ENCODE data around the gene GALNT2. TPM values are rescaled to one million over a fixed set of nuclear protein-coding genes. Genes with fewer than 3 reads are reported as not detected.

The GALNT2 gene
- total and polyA plus RNA-seq, 9 of the 15 experiments (the other 6 are each of a cell fraction or from before 2014, with no cell fraction given), result 1.6 to 106 (median 51.9) TPM

- CTCF ChIA-PET (ENCODE audit: low intra/inter-chr PET ratio), result no interaction called here
- in situ Hi-C loops (cut with MboI), result no loop called here
- H4K20me1 ChIP-seq (replicated peaks; ENCODE audit: control insufficient read depth, insufficient read depth, low read length), result 0 out of 2 replicates have a peak, but pooled peaks cover 5% of the 10 kb centered on the region
- H3K4me3 ChIP-seq, result no peak overlapping the region
- POLR2A ChIA-PET, result interaction anchor here (1.9 kb wide), 1 partner anchor 12 kb away, joined by 4 read pairs; no protein-coding TSS in a partner anchor
- 82% methylated on average over 7 of the region's 7 CpGs for WGBS (ENCODE audit: insufficient coverage, low coverage, missing lambda C conversion rate)
- H2AFZ ChIP-seq (ENCODE audit: low read depth, low read length), result no peak overlapping the region
- H3K9me3 ChIP-seq (replicated peaks; ENCODE audit: control insufficient read depth, insufficient read depth, low read depth, low read length), result no peaks in the 10 kb centered on the region
- H3K4me1 ChIP-seq (replicated peaks in 1 of 2; ENCODE audit: control insufficient read depth in 2 of 2, insufficient read depth in 2 of 2, low read length in 2 of 2), result peaks cover 20 to 58% of the 10 kb centered on the region in 2 experiments
- H3K27me3 ChIP-seq (ENCODE audit: control insufficient read depth in 2 of 2, insufficient read depth in 2 of 2, low read length in 2 of 2), result no peaks in the 10 kb centered on the region
- no peak for TF ChIP-seq RB1 (IDR thresholded peaks at IDR 0.05; ENCODE audit: low read depth)
- no peak for TF ChIP-seq RBFOX2 (IDR thresholded peaks at IDR 0.05; ENCODE audit: low read depth, low read length)
- TF ChIP-seq TRIM25 (IDR thresholded peaks at IDR 0.05; ENCODE audit: borderline replicate concordance), result no peak
- no peak for TF ChIP-seq NONO (IDR thresholded peaks at IDR 0.05; ENCODE audit: low read depth in 2 of 2, low read length in 1 of 2)
- TF ChIP-seq KLF13 (tag; IDR thresholded peaks at IDR 0.05; ENCODE audit: borderline replicate concordance, low read depth), result no peak
- TF ChIP-seq ZNF174 (CRISPR knock-in tag; IDR thresholded peaks at IDR 0.05), result no peak
- no peak for TF ChIP-seq NUFIP1 (IDR thresholded peaks at IDR 0.05; ENCODE audit: partially characterized antibody)
- no peak for TF ChIP-seq MECOM (CRISPR knock-in tag; IDR thresholded peaks at IDR 0.05)
- intact Hi-C loops (cut with micrococcal nuclease), result loop anchor here (10.0 kb wide), 1 partner anchor 329 kb away; no protein-coding TSS in a partner anchor
- ATAC-seq, result no peak
- no TSS peak for BruUV-seq (replicated peaks)
- DNase-seq (ENCODE audit: extremely low read depth in 1 of 4, low spot score in 3 of 4), result no peak
- peaks cover 11% of the 10 kb centered on the region for H3K36me3 ChIP-seq (ENCODE audit: control insufficient read depth, insufficient read depth, low read length)
- H3K9me1 ChIP-seq (ENCODE audit: control insufficient read depth, insufficient read depth, low read length), result no peaks in the 10 kb centered on the region
- H3K9ac ChIP-seq (ENCODE audit: insufficient read depth in 1 of 2, low read depth in 2 of 2, low read length in 2 of 2), result no peak overlapping the region
- FAIRE-seq, result no peak
- H3K4me2 ChIP-seq (ENCODE audit: insufficient read depth, low read length), result no peak overlapping the region
- H3K79me2 ChIP-seq (ENCODE audit: control insufficient read depth, insufficient read depth, low read length), result peaks cover 64% of the 10 kb centered on the region
- no peak overlapping the region for H3K27ac ChIP-seq (ENCODE audit: extremely low read depth, low read depth, low read length)
Observed at GRCh38 chr1:230174041-230174440, 107.0 kb downstream of the GALNT2 start.

All from K562 (cell line).